ENCODE measurements around the gene SPRING1.

SPRING1 gene

DNA sequence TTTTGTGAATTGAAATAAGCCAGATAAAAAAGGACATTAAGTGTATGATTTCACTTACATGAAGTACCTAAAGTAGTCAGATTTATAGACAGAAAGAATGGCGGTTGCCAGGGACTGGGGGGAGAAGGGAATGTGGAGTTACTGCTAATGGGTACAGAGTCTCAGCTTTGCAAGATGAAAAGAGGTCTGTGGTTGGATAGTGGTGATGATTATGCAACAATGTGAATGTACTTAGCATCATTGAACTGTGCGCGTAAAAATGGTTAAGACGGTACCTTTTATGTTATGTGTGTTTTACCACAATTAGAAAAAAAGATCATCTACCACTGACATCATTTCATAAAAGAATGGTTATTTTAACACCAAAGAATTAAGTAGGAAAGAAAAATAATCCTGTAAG lies 36.2 kb upstream of the SPRING1 start:
- TF ChIP-seq EZH2phosphoT487 (IDR thresholded peaks at IDR 0.05; ENCODE audit: borderline replicate concordance) (no peak), CTCF (conservative IDR thresholded peaks at IDR 0.05; ENCODE audit: low read length) (no peak)
- Histone ChIP-seq H3K4me1 (ENCODE audit: insufficient read depth, low read length, poor library complexity, severe bottlenecking) (no peaks in the 10 kb centered on the region), H3F3A (ENCODE audit: low read depth) (no peaks in the 10 kb centered on the region), H3K4me2 (ENCODE audit: low read depth, low read length, poor library complexity, severe bottlenecking) (no peak overlapping the region), H2AFZ (ENCODE audit: low read length) (no peak overlapping the region), H3K79me2 (ENCODE audit: insufficient read depth, low read length) (no peaks in the 10 kb centered on the region), H3K9ac (ENCODE audit: low read depth, low read length, poor library complexity, severe bottlenecking) (no peak overlapping the region), H4K20me1 (ENCODE audit: insufficient read depth, low read length, poor library complexity, severe bottlenecking) (no peaks in the 10 kb centered on the region), H3K4me3 (ENCODE audit: low read length, poor library complexity, severe bottlenecking) (no peak overlapping the region), H3K27me3 (ENCODE audit: insufficient read depth, low read length, poor library complexity, severe bottlenecking) (no peaks in the 10 kb centered on the region), H3K9me2 (replicated peaks; ENCODE audit: low read depth, low read length) (no peaks in the 10 kb centered on the region), H3K36me3 (ENCODE audit: insufficient read depth, low read length) (no peaks in the 10 kb centered on the region; the same call in 1 of the 2 replicates), H3K9me3 (ENCODE audit: insufficient read depth, low read depth, low read length) (no peaks in the 10 kb centered on the region)

DNA sequence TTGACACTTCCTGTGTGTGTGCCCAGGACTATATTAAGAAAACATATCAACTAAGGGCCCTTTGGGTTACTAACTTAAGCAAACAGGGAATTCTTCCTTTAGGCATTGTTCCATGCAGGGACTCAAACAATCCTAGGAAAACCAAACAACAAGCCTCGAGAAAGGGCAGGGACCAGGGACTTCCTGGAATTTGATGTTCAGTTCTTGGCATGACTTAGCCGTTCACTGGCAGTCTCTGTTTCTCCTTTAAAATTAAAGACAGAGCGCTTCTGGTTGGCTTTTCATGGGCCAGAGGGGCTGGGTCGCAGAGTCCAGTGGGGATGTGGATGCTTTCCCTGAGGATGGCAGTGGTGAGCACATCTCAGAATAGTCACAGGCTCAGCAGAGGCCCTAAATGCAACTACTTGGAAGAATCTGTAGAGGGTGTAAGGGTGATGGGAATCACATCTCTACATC lies 35.4 kb upstream of the SPRING1 start:
- no peaks in the 10 kb centered on the region for H4K20me1 ChIP-seq (ENCODE audit: insufficient read depth, low read length, poor library complexity, severe bottlenecking)
- H3K4me3 ChIP-seq (ENCODE audit: low read length, poor library complexity, severe bottlenecking), result no peak overlapping the region
- no peaks in the 10 kb centered on the region for H3F3A ChIP-seq (ENCODE audit: low read depth)
- H2AFZ ChIP-seq (ENCODE audit: low read length), result no peak overlapping the region
- no peak overlapping the region for H3K9ac ChIP-seq (ENCODE audit: low read depth, low read length, poor library complexity, severe bottlenecking)
- H3K4me1 ChIP-seq (ENCODE audit: insufficient read depth, low read length, poor library complexity, severe bottlenecking), result no peaks in the 10 kb centered on the region
- no peaks in the 10 kb centered on the region for H3K9me3 ChIP-seq (ENCODE audit: insufficient read depth, low read depth, low read length)
- no peak for TF ChIP-seq EZH2phosphoT487 (IDR thresholded peaks at IDR 0.05; ENCODE audit: borderline replicate concordance)
- TF ChIP-seq CTCF (conservative IDR thresholded peaks at IDR 0.05; ENCODE audit: low read length), result no peak; the same call in 1 of the 2 replicates
- no peak overlapping the region for H3K4me2 ChIP-seq (ENCODE audit: low read depth, low read length, poor library complexity, severe bottlenecking)
- H3K27me3 ChIP-seq (ENCODE audit: insufficient read depth, low read length, poor library complexity, severe bottlenecking), result no peaks in the 10 kb centered on the region
- H3K36me3 ChIP-seq (ENCODE audit: insufficient read depth, low read length), result no peaks in the 10 kb centered on the region
- H3K9me2 ChIP-seq (replicated peaks; ENCODE audit: low read depth, low read length), result no peaks in the 10 kb centered on the region
- H3K79me2 ChIP-seq (ENCODE audit: insufficient read depth, low read length), result no peaks in the 10 kb centered on the region

DNA sequence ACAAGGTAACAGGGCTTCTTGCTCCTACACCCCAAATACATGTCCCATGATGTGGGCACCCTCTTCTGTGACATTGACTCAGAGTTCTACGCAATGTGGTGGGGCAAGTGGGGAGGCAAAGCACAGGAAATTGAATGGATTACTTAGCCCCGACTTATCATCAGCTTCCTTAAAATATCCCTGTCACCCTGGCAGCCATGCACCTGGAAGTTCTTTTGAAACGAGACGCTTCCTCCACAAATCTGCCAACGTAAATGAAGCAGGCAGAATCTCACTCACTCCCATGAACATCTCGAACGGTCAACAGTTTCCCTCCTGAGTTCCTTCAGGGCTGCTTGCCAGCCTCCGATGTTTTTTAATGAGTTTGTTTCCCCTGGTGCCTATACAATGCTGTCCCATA lies 33.8 kb upstream of the SPRING1 start:
- H3K9ac ChIP-seq (ENCODE audit: low read depth, low read length, poor library complexity, severe bottlenecking), result no peak overlapping the region
- H4K20me1 ChIP-seq (ENCODE audit: insufficient read depth, low read length, poor library complexity, severe bottlenecking), result no peaks in the 10 kb centered on the region
- H3K36me3 ChIP-seq (ENCODE audit: insufficient read depth, low read length), result no peaks in the 10 kb centered on the region
- no peaks in the 10 kb centered on the region for H3F3A ChIP-seq (ENCODE audit: low read depth)
- H3K9me3 ChIP-seq (ENCODE audit: insufficient read depth, low read depth, low read length), result no peaks in the 10 kb centered on the region
- H3K79me2 ChIP-seq (ENCODE audit: insufficient read depth, low read length), result no peaks in the 10 kb centered on the region
- H3K4me1 ChIP-seq (ENCODE audit: insufficient read depth, low read length, poor library complexity, severe bottlenecking), result no peaks in the 10 kb centered on the region
- no peaks in the 10 kb centered on the region for H3K27me3 ChIP-seq (ENCODE audit: insufficient read depth, low read length, poor library complexity, severe bottlenecking)
- no peak overlapping the region for H2AFZ ChIP-seq (ENCODE audit: low read length)
- H3K9me2 ChIP-seq (replicated peaks; ENCODE audit: low read depth, low read length), result no peaks in the 10 kb centered on the region
- TF ChIP-seq EZH2phosphoT487 (IDR thresholded peaks at IDR 0.05; ENCODE audit: borderline replicate concordance) (no peak), CTCF (conservative IDR thresholded peaks at IDR 0.05; ENCODE audit: low read length) (no peak)
- no peak overlapping the region for H3K4me2 ChIP-seq (ENCODE audit: low read depth, low read length, poor library complexity, severe bottlenecking)
- H3K4me3 ChIP-seq (ENCODE audit: low read length, poor library complexity, severe bottlenecking), result no peak overlapping the region
